Sigmoid colon (tissue), 4 donors: ENCODE measurements around the gene ZNF775.

Experiments used
- CTCF ChIP-seq, 4 experiments: fragments of 450-650 bp in 3 of 4; fragments of 200-600 bp in 1 of 4; IDR thresholded peaks; one replicate each; pipeline ENCODE4 v1.5.1; 2016 to 2019; ENCODE audit warnings: antibody characterized with exemption in 4 of 4, mild to moderate bottlenecking in 3 of 4, moderate library complexity in 2 of 4
- POLR2A ChIP-seq, 2 donors: fragments of 450-650 bp; IDR thresholded peaks; one replicate each; pipeline ENCODE4 v1.6.1; 2016; ENCODE audit warnings: antibody characterized with exemption in 2 of 2, mild to moderate bottlenecking in 2 of 2, moderate library complexity in 2 of 2
- POLR2AphosphoS5 ChIP-seq, 4 donors: sonication (generic); formaldehyde crosslinking; IDR thresholded peaks; one replicate each; pipeline ENCODE4 v1.6.1; 2017; ENCODE audit warnings: antibody characterized with exemption in 4 of 4

- TF ChIP-seq CTCF (IDR thresholded peaks at IDR 0.05) (no peak), POLR2A (IDR thresholded peaks at IDR 0.05) (no peak), POLR2AphosphoS5 (IDR thresholded peaks at IDR 0.05) (no peak)
Observed at GRCh38 chr7:150377196-150377595, 1.9 kb upstream of the ZNF775 start.
